ENCODE measurements around the gene NECTIN1.

Gene NECTIN1

DNA sequence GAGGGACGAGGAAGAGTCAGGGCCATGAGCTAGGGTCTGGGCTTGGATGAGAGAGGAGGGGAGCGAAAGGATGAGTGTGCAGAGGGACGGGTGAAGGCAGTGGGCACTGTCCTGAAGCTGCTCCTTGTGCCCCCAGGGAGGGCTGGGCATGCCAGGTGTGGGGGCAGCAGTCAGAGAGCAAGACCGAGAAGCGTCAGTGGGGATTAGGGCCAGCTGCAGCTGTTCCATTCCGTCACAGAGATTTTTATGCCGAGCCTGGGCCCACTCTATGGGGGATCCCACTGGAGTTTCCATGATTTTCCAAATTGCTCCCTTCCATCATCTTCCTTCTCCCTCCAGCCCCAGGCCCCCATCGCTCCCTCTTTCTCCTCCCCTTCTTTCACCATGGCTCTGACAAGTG is 93.2 kb downstream of the NECTIN1 start:
- Histone ChIP-seq H3K9me3 (replicated peaks; ENCODE audit: insufficient read depth, low read length) (no peaks in the 10 kb centered on the region), H4K20me1 (ENCODE audit: insufficient read depth, low read length) (no peaks in the 10 kb centered on the region), H3K4me3 (ENCODE audit: low read length) (no peak overlapping the region), H3K79me2 (ENCODE audit: low read length) (no peaks in the 10 kb centered on the region), H3K9me2 (replicated peaks; ENCODE audit: insufficient read depth, low read length) (no peaks in the 10 kb centered on the region), H3K4me2 (ENCODE audit: low read depth, low read length) (no peak overlapping the region), H3F3A (ENCODE audit: insufficient read depth, low read length) (no peaks in the 10 kb centered on the region), H3K4me1 (ENCODE audit: low read length) (no peaks in the 10 kb centered on the region), H3K36me3 (replicated peaks; ENCODE audit: insufficient read depth, low read length) (no peaks in the 10 kb centered on the region), H2AFZ (ENCODE audit: low read length) (no peak overlapping the region), H3K9ac (ENCODE audit: low read length) (no peak overlapping the region), H3K27me3 (replicated peaks; ENCODE audit: insufficient read depth, low read length) (peaks cover 53% of the 10 kb centered on the region), H3K27ac (ENCODE audit: low read length) (no peak overlapping the region)
- TF ChIP-seq, protein P1, sequence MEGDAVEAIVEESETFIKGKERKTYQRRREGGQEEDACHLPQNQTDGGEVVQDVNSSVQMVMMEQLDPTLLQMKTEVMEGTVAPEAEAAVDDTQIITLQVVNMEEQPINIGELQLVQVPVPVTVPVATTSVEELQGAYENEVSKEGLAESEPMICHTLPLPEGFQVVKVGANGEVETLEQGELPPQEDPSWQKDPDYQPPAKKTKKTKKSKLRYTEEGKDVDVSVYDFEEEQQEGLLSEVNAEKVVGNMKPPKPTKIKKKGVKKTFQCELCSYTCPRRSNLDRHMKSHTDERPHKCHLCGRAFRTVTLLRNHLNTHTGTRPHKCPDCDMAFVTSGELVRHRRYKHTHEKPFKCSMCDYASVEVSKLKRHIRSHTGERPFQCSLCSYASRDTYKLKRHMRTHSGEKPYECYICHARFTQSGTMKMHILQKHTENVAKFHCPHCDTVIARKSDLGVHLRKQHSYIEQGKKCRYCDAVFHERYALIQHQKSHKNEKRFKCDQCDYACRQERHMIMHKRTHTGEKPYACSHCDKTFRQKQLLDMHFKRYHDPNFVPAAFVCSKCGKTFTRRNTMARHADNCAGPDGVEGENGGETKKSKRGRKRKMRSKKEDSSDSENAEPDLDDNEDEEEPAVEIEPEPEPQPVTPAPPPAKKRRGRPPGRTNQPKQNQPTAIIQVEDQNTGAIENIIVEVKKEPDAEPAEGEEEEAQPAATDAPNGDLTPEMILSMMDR (IDR thresholded peaks at IDR 0.05; ENCODE audit: low read length), result no peak
- TF ChIP-seq EZH2 (optimal IDR thresholded peaks at IDR 0.05; ENCODE audit: low read depth, low read length) (no peak), EZH2phosphoT487 (IDR thresholded peaks at IDR 0.05; ENCODE audit: low read length) (no peak)
- no peak for DNase-seq

GRCh38 chr11:119635041-119635740 is 93.8 kb downstream of the NECTIN1 start:
- no peaks in the 10 kb centered on the region for H3K9me3 ChIP-seq (replicated peaks; ENCODE audit: insufficient read depth, low read length)
- no peaks in the 10 kb centered on the region for H3F3A ChIP-seq (ENCODE audit: insufficient read depth, low read length)
- no peak overlapping the region for H2AFZ ChIP-seq (ENCODE audit: low read length)
- H3K27ac ChIP-seq (ENCODE audit: low read length), result no peak overlapping the region
- no peaks in the 10 kb centered on the region for H4K20me1 ChIP-seq (ENCODE audit: insufficient read depth, low read length)
- no peaks in the 10 kb centered on the region for H3K4me1 ChIP-seq (ENCODE audit: low read length)
- no peaks in the 10 kb centered on the region for H3K79me2 ChIP-seq (ENCODE audit: low read length)
- H3K27me3 ChIP-seq (replicated peaks; ENCODE audit: insufficient read depth, low read length), result peaks cover 57% of the 10 kb centered on the region
- no peaks in the 10 kb centered on the region for H3K36me3 ChIP-seq (replicated peaks; ENCODE audit: insufficient read depth, low read length)
- no peak for DNase-seq
- H3K4me3 ChIP-seq (ENCODE audit: low read length), result no peak overlapping the region
- TF ChIP-seq, protein P1 (IDR thresholded peaks at IDR 0.05; ENCODE audit: low read length), result no peak
- TF ChIP-seq EZH2phosphoT487 (IDR thresholded peaks at IDR 0.05; ENCODE audit: low read length) (no peak), EZH2 (optimal IDR thresholded peaks at IDR 0.05; ENCODE audit: low read depth, low read length) (no peak)
- no peaks in the 10 kb centered on the region for H3K9me2 ChIP-seq (replicated peaks; ENCODE audit: insufficient read depth, low read length)
- H3K9ac ChIP-seq (ENCODE audit: low read length), result no peak overlapping the region
- H3K4me2 ChIP-seq (ENCODE audit: low read depth, low read length), result no peak overlapping the region

- no peak for DNase-seq
- Histone ChIP-seq H4K20me1 (ENCODE audit: insufficient read depth, low read length) (no peaks in the 10 kb centered on the region), H3K9me2 (replicated peaks; ENCODE audit: insufficient read depth, low read length) (no peaks in the 10 kb centered on the region), H3F3A (ENCODE audit: insufficient read depth, low read length) (no peaks in the 10 kb centered on the region), H3K4me2 (ENCODE audit: low read depth, low read length) (no peak overlapping the region), H3K27ac (ENCODE audit: low read length) (no peak overlapping the region), H3K4me1 (ENCODE audit: low read length) (no peaks in the 10 kb centered on the region), H3K4me3 (ENCODE audit: low read length) (no peak overlapping the region), H3K79me2 (ENCODE audit: low read length) (no peaks in the 10 kb centered on the region), H3K36me3 (replicated peaks; ENCODE audit: insufficient read depth, low read length) (no peaks in the 10 kb centered on the region), H3K27me3 (replicated peaks; ENCODE audit: insufficient read depth, low read length) (peaks cover 61% of the 10 kb centered on the region), H3K9ac (ENCODE audit: low read length) (no peak overlapping the region), H3K9me3 (replicated peaks; ENCODE audit: insufficient read depth, low read length) (no peaks in the 10 kb centered on the region), H2AFZ (ENCODE audit: low read length) (no peak overlapping the region)
- TF ChIP-seq, protein P1 (IDR thresholded peaks at IDR 0.05; ENCODE audit: low read length), result no peak
- TF ChIP-seq EZH2 (optimal IDR thresholded peaks at IDR 0.05; ENCODE audit: low read depth, low read length) (no peak), EZH2phosphoT487 (IDR thresholded peaks at IDR 0.05; ENCODE audit: low read length) (no peak)
Measured at GRCh38 chr11:119634301-119634700, 94.7 kb downstream of the NECTIN1 start.

Data from MM.1S (cell line).